ENCODE results near the gene SLC35B2.

DNA sequence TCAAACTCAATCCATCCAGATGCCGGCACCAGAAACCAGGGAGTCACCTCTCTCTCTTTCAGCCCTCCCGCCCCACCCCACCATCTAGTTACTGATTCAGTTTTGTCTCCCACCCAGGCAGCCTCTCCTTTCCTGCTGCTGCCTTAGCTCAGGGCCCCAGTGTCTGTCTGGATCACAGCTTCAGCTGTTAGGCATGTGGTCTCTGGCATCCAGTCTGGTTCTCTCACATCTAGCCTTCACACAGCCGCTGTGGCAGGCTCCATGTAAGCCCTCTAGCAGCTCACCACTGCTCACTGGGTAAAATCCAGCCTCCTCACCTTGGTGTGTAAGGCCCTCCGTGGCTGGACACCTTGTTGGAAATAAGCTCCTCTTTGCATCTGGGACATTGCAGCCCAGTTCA, 34.5 kb upstream of the SLC35B2 start:
- no peak for TF ChIP-seq POLR2A (IDR thresholded peaks at IDR 0.05)
- TF ChIP-seq, protein P1, sequence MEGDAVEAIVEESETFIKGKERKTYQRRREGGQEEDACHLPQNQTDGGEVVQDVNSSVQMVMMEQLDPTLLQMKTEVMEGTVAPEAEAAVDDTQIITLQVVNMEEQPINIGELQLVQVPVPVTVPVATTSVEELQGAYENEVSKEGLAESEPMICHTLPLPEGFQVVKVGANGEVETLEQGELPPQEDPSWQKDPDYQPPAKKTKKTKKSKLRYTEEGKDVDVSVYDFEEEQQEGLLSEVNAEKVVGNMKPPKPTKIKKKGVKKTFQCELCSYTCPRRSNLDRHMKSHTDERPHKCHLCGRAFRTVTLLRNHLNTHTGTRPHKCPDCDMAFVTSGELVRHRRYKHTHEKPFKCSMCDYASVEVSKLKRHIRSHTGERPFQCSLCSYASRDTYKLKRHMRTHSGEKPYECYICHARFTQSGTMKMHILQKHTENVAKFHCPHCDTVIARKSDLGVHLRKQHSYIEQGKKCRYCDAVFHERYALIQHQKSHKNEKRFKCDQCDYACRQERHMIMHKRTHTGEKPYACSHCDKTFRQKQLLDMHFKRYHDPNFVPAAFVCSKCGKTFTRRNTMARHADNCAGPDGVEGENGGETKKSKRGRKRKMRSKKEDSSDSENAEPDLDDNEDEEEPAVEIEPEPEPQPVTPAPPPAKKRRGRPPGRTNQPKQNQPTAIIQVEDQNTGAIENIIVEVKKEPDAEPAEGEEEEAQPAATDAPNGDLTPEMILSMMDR (IDR thresholded peaks at IDR 0.05 in 8 of 11, conservative IDR thresholded peaks at IDR 0.05 in 3 of 11), result no peak

Measured in spleen (tissue), 7 donors.